SU-DHL-6 (cell line): ENCODE results near the gene PLOD2.

Experiments used
- H2AFZ ChIP-seq: fragments of 200-600 bp; sonication (generic); 2 replicates; pipeline ENCODE4 v1.6.1; 2014; ENCODE audit warnings: low read depth, mild to moderate bottlenecking, moderate library complexity, mixed read lengths, antibody characterized with exemption, low read length; ENCODE audit not compliant: severe bottlenecking
- H3F3A ChIP-seq: fragments of 200-600 bp; shearing (Covaris generic); 2 replicates; pipeline ENCODE4 v1.6.0; 2016; ENCODE audit warnings: antibody characterized with exemption, mild to moderate bottlenecking; ENCODE audit not compliant: insufficient read depth
- H3K27ac ChIP-seq: fragments of 200-600 bp; sonication (generic); 2 replicates; pipeline ENCODE4 v1.5.1; 2016; ENCODE audit warnings: low read depth, mild to moderate bottlenecking, low read length, moderate library complexity, mixed read lengths
- H3K27me3 ChIP-seq: fragments of 200-600 bp; sonication (generic), shearing (Covaris generic); 2 replicates; pipeline ENCODE4 v1.6.0; 2014; ENCODE audit warnings: mild to moderate bottlenecking, low read length
- H3K36me3 ChIP-seq: fragments of 200-600 bp; sonication (generic); 2 replicates; pipeline ENCODE4 v1.6.1; 2014; ENCODE audit warnings: mild to moderate bottlenecking, low read length, mixed read lengths
- H3K4me2 ChIP-seq: fragments of 300-600, 200-600 bp; shearing (Covaris generic), sonication (generic); 2 replicates; pipeline ENCODE4 v1.6.0; 2014; ENCODE audit warnings: low read length, low read depth, mild to moderate bottlenecking; ENCODE audit not compliant: poor library complexity, severe bottlenecking
- H3K4me3 ChIP-seq: fragments of 200-600 bp; sonication (generic); 2 replicates; pipeline ENCODE4 v1.5.1; 2014; ENCODE audit warnings: antibody characterized with exemption, low read length, mild to moderate bottlenecking, mixed read lengths; ENCODE audit not compliant: insufficient read depth, poor library complexity, severe bottlenecking
- H3K79me2 ChIP-seq: fragments of 200-600 bp; sonication (generic); 2 replicates; pipeline ENCODE4 v1.6.1; 2014; ENCODE audit warnings: mild to moderate bottlenecking, low read length, moderate library complexity; ENCODE audit not compliant: insufficient read depth
- H3K9ac ChIP-seq: fragments of 200-600 bp; sonication (generic); 2 replicates; pipeline ENCODE4 v1.7.0; 2014; ENCODE audit warnings: mild to moderate bottlenecking, low read length
- H3K9me2 ChIP-seq: fragments of 200-600 bp; sonication (generic); replicated peaks from 2 replicates; pipeline ENCODE4 v1.6.1; 2014; ENCODE audit warnings: low read length; ENCODE audit not compliant: insufficient read depth
- H3K9me3 ChIP-seq: fragments of 200-600 bp; sonication (generic); 2 replicates; pipeline ENCODE4 v1.6.1; 2014; ENCODE audit warnings: low read length, mixed read lengths; ENCODE audit not compliant: insufficient read depth
- H4K20me1 ChIP-seq: fragments of 200-600 bp; sonication (generic); 2 replicates; pipeline ENCODE4 v1.6.1; 2014; ENCODE audit warnings: low read depth, mild to moderate bottlenecking, antibody characterized with exemption, low read length, moderate library complexity, mixed read lengths
- EZH2phosphoT487 ChIP-seq: fragments of 200-600 bp; sonication (generic), shearing (Covaris generic); conservative IDR thresholded peaks from 2 replicates; pipeline ENCODE4 v1.6.1; 2018; ENCODE audit warnings: mild to moderate bottlenecking, antibody characterized with exemption, low read length, moderate library complexity, mixed read lengths
- TF ChIP-seq, protein P1 (sequence below): fragments of 200-600 bp; sonication (generic); IDR thresholded peaks from one replicate; pipeline ENCODE4 v1.5.1; 2017; ENCODE audit warnings: antibody characterized with exemption, mild to moderate bottlenecking, low read length, moderate library complexity; ENCODE audit not compliant: insufficient read depth, poor library complexity, severe bottlenecking

PLOD2 gene

DNA sequence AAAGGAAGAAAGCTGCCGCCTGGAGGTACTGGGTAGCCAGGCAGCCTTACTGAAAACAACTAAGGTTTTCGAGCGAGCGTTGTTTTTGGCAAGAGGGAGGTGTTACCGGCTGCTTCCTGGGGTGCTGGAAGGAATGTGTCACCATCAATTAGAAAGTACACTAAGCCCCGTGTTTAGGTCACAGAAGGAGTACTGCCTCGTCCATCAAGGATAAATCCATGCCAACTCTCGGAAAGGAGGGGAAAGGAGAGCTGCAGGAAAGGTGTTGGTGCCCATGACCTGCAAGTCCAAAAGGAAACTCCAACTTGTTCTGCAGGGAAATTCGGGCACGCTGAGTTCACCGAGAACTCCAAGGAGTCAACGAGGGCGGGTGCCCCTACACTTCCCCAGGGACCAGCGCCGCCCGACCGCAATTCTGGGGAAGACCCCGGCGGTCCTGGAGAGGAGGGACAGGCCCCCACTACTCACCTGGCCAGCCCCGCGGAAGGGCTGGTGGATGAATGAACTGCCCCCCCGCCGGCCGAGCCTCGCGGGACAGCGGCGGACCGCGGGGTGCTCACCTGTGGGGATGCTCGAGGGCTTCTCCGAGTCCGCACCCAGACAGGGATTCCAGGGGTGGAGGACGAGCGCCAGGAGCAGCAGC lies 542 bp downstream of the PLOD2 start:
- Histone ChIP-seq H3F3A (no peaks in the 10 kb centered on the region), H3K4me3 (no peak overlapping the region), H3K27me3 (no peaks in the 10 kb centered on the region), H3K27ac (no peak overlapping the region), H3K79me2 (no peaks in the 10 kb centered on the region), H3K4me2 (no peak overlapping the region), H4K20me1 (no peaks in the 10 kb centered on the region), H2AFZ (no peak overlapping the region), H3K36me3 (no peaks in the 10 kb centered on the region), H3K9me3 (no peaks in the 10 kb centered on the region), H3K9me2 (no peaks in the 10 kb centered on the region), H3K9ac (no peak overlapping the region)
- TF ChIP-seq EZH2phosphoT487: no peak
- TF ChIP-seq, protein P1, sequence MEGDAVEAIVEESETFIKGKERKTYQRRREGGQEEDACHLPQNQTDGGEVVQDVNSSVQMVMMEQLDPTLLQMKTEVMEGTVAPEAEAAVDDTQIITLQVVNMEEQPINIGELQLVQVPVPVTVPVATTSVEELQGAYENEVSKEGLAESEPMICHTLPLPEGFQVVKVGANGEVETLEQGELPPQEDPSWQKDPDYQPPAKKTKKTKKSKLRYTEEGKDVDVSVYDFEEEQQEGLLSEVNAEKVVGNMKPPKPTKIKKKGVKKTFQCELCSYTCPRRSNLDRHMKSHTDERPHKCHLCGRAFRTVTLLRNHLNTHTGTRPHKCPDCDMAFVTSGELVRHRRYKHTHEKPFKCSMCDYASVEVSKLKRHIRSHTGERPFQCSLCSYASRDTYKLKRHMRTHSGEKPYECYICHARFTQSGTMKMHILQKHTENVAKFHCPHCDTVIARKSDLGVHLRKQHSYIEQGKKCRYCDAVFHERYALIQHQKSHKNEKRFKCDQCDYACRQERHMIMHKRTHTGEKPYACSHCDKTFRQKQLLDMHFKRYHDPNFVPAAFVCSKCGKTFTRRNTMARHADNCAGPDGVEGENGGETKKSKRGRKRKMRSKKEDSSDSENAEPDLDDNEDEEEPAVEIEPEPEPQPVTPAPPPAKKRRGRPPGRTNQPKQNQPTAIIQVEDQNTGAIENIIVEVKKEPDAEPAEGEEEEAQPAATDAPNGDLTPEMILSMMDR: no peak

DNA sequence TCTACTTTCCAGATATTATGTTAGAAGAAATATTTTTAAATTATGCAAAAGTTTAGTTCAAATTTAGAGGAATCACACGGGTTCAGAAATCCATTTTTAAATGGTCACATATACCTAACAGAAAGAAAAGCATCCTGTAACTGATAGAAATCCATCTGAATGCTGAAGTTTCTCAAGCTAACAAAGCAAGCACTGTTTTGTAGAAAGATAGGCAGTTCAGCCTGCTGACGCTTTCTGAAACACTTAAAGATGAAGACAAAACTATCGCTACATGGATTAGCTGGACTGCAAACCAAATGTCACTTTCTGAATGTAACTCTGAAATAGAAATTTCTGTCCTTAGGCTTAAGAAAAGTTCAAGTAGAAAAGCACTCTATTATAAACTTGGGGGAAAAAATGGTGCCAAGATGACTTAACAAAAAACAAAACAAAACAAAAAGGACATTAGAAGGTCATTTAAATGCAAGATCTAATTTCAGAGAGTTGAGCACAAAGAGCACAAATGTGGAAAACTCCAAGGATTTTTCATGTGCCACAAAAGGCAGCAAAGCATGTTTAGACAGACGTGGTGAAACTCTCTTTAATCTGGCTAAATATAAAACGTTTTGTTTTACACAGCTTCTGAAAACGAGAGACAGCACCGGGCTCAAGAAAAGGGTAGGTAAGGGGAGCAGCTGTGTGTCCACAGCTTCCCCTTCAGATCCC lies 1.2 kb downstream of the PLOD2 start:
- no peak overlapping the region for H3K4me2 ChIP-seq
- no peak overlapping the region for H2AFZ ChIP-seq
- TF ChIP-seq EZH2phosphoT487: no peak
- TF ChIP-seq, protein P1: no peak
- H3K4me3 ChIP-seq: no peak overlapping the region
- no peaks in the 10 kb centered on the region for H3K9me2 ChIP-seq
- no peak overlapping the region for H3K27ac ChIP-seq
- no peak overlapping the region for H3K9ac ChIP-seq
- no peaks in the 10 kb centered on the region for H3K36me3 ChIP-seq
- no peaks in the 10 kb centered on the region for H3F3A ChIP-seq
- no peaks in the 10 kb centered on the region for H3K27me3 ChIP-seq
- no peaks in the 10 kb centered on the region for H3K9me3 ChIP-seq
- H3K79me2 ChIP-seq: no peaks in the 10 kb centered on the region
- no peaks in the 10 kb centered on the region for H4K20me1 ChIP-seq

DNA sequence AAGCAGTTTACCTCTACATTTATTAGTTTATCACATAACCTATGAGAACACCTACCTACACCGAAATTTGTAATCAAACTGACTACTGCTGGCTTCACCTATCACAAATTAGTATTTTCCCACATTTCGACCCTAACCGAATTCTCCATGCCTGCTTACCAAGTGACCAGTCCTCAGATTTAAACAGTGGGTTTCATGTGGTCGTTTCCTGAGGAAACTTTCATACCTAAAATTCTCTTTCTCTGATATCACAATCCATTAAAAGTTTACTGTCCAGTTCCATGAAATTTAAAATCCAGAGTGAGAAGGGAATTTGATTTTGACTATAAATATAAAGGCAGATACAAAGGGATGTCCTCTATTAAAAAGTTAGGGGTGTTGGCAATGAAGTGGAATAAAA lies 1.9 kb downstream of the PLOD2 start:
- Histone ChIP-seq H3K4me2 (no peak overlapping the region), H3K9ac (no peak overlapping the region), H3K4me3 (no peak overlapping the region)

More for the DNA sequence above, 1.9 kb downstream of the PLOD2 start:
- no peak for TF ChIP-seq EZH2phosphoT487
- TF ChIP-seq, protein P1: no peak
- Histone ChIP-seq H3K36me3 (no peaks in the 10 kb centered on the region), H3K27ac (no peak overlapping the region), H3K9me3 (no peaks in the 10 kb centered on the region), H3F3A (no peaks in the 10 kb centered on the region), H2AFZ (no peak overlapping the region), H3K79me2 (no peaks in the 10 kb centered on the region), H3K9me2 (no peaks in the 10 kb centered on the region), H4K20me1 (no peaks in the 10 kb centered on the region), H3K27me3 (no peaks in the 10 kb centered on the region)
